Measurements from ENCODE around the gene EMILIN2.

GRCh38 chr18:2869207-2869606 is 22.4 kb downstream of the EMILIN2 start:
- TF ChIP-seq PRDM1 (tag by site-specific recombination; IDR thresholded peaks at IDR 0.05) (no peak), CTCF (tag by site-specific recombination; IDR thresholded peaks at IDR 0.05) (no peak), TCF7L2 (IDR thresholded peaks at IDR 0.05; ENCODE audit: borderline replicate concordance, low read depth, low read length) (no peak), TRIM28 (IDR thresholded peaks at IDR 0.05; ENCODE audit: borderline replicate concordance, low read length) (no peak), ZBTB21 (tag by site-specific recombination; IDR thresholded peaks at IDR 0.05) (no peak), REST (tag by site-specific recombination; IDR thresholded peaks at IDR 0.05) (no peak)

Measured in HEK293 (cell line).